GM21825 (cell line): Measurements from ENCODE around the gene TNFRSF4.

Experiments
- ATAC-seq: cut with Tn5 transposase; IDR thresholded peaks from one replicate; pipeline ENCODE4 v1.9.1; 2021; ENCODE audit warnings: mild to moderate bottlenecking, moderate library complexity; ENCODE audit not compliant: unreplicated experiment

The TNFRSF4 gene

GRCh38 chr1:1234180-1234808 is 20.3 kb upstream of the TNFRSF4 start:
- ATAC-seq: no peak

DNA sequence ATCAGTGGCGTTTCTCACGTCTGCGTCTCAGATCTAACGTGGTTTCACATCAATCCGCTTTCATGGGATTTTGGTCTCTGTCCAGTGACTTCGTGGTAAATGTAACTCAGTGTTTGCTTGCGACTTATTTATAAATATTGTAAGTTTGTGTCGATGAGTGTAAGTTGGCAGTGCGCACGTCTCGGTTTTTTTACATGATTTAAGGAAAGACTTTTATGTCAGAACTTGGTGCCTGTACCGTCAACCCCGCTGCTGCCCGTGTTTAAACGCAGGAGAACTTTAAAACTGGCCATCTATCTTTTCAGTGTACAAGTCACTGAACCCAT is 19.6 kb upstream of the TNFRSF4 start:
- ATAC-seq: no peak

DNA sequence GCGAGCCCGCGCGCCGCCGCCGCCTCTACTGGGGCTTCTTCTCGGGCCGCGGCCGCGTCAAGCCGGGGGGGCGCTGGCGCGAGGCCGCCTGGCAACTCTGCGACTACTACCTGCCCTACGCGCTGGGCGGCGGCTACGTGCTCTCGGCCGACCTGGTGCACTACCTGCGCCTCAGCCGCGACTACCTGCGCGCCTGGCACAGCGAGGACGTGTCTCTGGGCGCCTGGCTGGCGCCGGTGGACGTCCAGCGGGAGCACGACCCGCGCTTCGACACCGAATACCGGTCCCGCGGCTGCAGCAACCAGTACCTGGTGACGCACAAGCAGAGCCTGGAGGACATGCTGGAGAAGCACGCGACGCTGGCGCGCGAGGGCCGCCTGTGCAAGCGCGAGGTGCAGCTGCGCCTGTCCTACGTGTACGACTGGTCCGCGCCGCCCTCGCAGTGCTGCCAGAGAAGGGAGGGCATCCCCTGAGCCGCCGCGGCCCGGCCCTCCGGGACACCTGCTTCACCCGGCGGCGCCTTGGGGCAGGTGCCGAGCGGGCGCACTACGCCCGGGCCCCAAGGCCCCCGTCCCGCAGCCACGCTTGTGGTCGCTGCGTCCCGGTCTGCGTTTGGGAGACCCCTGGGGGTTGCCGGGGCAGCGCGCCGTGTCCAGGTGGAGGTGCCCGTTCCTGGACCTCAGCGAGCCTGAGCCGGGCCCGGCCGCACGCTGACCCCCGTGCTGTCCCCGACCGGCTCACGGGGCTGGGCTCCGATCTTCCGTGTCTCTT is 19.0 kb upstream of the TNFRSF4 start:
- ATAC-seq: no peak

GRCh38 chr1:1232208-1232795 is 18.3 kb upstream of the TNFRSF4 start, which contains the start of gene B3GALT6:
TSS of gene B3GALT6 (plus strand) at chr1:1232237. CDS start at chr1:1232279, 42 bp downstream.
- ATAC-seq: peak; percentile 13

- ATAC-seq: peak; percentile 78
Observed at GRCh38 chr1:1231400-1232207, 17.7 kb upstream of the TNFRSF4 start, which contains the start of gene SDF4. TSS of gene SDF4 (minus strand) at chr1:1232001. CDS start at chr1:1228772, 3,229 bp downstream.

DNA sequence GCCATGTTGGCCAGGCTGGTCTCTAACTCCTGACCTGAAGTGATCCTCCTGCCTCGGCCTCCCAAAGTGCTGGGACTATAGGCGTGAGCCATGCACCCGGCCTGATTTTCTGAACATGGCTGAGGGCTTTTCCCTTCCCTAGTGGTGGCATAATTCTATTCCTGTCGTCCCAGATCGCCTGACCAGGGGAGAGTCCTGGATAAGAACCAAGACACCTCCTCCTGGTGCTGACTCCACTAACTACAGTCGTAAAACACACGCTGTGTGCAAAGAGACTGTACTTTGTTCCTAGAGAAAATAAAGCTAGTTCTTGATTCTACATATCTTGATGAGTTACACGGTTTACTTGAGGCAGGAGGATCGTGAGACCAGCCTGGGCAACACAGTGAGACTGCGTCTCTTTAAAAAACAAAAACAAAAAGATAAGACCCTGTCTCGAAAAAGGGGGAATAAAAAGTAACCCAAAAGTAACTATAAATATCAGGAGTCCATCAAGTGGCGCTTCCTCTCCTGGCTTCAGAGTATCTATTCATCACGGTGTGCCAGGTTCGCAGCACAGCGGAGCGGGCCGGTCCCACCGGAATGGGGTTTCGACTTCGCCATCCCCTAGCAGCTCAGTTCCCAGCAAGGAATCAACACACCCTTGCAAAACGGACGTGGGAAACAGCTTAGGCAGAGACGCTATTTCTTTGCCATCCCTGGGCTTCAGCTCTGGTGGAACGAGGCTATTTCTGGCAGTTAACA is 16.9 kb upstream of the TNFRSF4 start:
- ATAC-seq: no peak

- no peak for ATAC-seq
Observed at GRCh38 chr1:1229770-1230169, 15.8 kb upstream of the TNFRSF4 start.

GRCh38 chr1:1228596-1229321 is 14.8 kb upstream of the TNFRSF4 start:
- ATAC-seq: no peak

DNA sequence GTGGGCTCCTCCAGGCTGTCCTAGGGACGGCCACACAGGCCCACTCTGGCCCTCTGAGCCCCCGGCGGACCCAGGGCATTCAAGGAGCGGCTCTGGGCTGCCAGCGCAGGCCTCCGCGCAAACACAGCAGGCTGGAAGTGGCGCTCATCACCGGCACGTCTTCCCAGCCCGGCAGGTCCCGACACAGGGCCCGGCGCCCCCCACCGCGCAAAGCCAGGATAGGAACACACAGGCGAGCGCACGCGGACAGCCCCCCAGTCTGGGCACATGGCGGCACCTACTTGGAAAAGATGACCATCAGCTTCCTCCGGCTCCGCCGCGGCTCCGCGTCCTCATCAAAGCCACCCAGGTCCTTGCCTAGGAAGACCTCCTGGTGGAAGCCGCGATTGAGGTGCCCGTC is 14.2 kb upstream of the TNFRSF4 start:
- ATAC-seq: no peak

GRCh38 chr1:1227386-1227785 is 13.4 kb upstream of the TNFRSF4 start:
- ATAC-seq: no peak

DNA sequence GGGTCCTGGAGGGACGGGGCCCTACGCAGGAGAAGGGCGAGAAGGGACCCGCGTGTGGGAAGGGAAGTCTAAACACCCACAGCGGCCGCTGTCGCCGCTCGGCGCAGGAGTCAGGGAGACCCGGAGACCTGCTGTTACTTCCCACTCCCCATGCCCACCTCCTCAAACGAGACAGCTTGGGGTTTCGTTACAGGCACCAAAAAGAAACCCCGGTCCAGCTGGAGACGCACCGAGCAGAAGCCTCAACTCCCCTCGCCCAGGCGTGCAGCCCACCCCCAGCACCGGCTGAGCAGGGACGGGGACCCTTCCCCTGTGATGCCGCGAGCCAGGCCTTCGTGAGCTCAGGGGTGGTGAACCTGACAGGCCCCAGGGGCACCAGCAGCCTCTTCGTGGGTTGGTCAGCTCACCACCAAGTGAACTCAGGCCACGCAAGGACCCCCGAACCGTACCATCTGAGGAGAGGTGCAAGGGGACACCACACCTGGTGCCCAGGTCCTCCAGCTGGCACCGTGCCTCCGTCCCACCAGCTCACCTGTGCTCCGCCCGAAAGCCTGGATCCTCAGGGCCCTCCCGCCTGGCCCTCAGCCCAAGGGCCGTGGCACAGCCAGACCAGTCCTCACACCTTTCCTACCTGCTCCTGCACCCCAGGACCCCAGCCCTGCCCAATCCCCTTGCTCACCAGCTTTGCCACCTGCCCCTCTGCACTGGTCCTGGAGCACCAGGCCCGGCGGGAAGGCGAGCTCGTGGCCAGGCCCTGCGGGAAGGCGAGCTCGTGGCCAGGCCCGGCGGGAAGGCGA is 12.8 kb upstream of the TNFRSF4 start:
- no peak for ATAC-seq

DNA sequence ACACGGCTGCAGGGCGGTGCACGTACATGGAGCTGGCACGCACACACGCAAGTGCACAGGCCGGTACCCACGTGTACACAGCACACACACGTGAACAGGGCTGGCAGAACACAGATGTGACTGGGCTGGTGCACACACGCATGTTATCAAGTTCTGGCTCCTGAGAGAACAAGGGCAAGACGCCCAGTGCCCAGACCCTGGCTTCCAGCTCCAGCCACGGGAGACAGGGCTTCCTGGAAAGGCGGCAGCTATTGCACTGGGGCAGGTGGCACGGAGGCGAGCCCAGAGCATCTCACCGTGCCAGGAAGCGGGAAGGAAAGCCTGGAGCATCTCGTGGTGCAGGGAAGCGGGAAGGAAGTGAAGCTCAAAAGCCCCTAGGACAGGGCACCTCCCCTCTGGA is 12.0 kb upstream of the TNFRSF4 start:
- ATAC-seq: no peak

DNA sequence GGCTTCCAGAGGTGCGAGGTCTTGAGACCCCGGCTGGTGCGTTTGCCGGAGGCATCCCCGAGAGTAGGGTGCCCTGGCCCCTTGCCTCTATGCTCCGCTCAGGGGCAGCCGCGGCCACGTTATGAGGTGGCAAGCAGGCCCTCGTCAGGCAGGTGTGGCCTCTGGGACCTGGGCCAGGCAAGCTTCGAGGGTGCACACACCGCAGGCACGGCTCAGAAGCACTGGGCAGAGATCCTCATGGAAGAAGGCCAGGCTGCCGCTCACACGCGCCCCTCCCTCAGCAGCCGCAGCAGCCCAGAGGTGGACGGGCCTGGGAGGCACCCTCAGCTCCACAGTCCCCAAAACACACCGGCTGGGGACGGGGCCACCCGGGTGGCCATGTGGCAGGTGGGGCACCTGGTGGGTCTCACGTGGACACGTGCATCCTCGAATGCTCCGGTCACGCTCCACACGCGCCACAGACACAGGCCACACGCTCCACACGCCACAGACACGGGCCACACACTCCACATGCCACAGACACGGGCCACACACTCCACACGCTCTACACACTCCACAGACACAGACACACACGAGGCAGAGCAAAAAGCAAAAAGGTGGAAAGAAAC is 11.4 kb upstream of the TNFRSF4 start:
- no peak for ATAC-seq

GRCh38 chr1:1223891-1224290 is 9.9 kb upstream of the TNFRSF4 start:
- no peak for ATAC-seq

DNA sequence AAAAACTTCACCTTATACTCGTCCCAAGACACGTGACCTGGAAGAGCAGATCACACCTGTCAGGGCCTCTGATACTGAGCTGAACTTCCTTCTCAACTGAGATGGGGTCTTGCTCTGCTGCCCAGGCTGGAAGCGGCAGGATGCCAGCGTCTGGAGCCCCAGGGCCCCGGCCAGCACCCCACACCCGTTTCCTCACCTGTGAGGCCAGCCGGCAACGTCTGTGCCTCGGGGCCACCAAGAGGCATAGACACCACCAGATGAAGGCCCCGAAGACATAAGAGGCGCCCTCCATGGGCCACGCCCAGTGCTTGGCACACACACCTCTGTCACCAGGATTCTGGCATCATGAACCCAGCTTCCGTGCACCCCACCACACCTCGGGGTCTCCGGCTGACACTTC is 9.4 kb upstream of the TNFRSF4 start:
- no peak for ATAC-seq

DNA sequence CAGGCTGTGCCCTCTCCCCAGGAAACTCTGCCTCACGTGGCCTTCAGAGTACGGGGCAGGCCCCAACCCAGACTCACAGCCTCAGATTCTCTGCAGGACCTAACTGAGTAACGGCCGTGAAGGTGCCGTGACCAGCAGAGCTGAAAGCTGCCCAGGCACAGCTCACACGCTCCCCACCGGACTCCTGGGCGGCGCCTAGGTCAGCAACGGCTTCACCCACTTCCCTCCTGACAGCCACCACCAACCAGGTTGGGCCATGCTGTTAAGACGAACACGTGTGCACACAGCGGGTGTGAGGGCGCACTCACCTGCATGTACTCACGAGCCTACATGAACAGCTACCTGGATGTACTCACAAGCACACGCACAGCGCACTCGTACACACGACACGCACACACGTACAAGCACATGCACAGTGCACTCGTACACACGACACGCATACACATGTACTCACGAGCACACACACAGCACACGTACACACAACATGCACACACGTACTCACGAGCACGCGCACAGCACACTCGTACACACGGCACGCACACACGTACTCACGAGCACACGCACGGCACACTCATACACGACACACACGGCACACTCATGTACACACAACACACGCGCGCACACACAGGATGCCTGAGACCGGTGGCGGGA is 8.7 kb upstream of the TNFRSF4 start:
- ATAC-seq: no peak

DNA sequence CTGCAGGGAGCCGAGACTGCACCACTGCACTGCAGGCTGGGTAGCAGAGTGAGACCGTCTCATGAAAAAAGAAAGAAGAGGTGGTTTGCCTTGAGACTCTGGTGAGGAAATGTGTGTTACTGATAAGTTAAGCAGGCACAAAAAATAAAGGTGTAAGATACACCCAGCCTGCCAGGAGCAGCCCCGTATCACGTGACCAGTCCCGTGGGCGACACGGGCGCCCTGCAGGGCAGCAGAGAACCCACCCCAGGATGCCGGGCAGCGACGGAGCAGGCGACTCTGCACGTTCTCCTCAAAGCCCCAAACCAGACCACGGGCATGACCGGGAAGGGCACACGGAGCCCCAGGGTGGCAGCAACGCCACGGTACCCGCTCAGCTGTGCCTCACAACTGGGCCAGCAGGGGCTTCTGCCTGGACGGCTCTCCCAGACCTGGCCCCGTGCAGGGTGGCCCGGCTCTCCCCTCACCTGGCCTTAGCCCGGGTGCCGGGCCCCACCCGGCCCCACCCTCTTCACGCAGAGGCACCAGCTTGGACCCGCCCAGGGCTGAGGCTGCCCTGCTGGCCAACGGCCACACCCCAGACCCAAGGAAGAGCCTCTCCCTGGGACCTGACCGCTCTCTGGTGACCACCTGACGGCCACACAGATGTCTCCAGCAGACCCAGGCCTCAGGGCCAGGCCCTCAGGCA is 8.1 kb upstream of the TNFRSF4 start:
- no peak for ATAC-seq

- ATAC-seq: no peak
Observed at GRCh38 chr1:1220197-1220596, 6.2 kb upstream of the TNFRSF4 start.
